ENCODE measurements around the gene RAD51B.
A peak's percentile ranks its signal among the peaks of the same experiment; 100 is the strongest.

RAD51B gene

DNA sequence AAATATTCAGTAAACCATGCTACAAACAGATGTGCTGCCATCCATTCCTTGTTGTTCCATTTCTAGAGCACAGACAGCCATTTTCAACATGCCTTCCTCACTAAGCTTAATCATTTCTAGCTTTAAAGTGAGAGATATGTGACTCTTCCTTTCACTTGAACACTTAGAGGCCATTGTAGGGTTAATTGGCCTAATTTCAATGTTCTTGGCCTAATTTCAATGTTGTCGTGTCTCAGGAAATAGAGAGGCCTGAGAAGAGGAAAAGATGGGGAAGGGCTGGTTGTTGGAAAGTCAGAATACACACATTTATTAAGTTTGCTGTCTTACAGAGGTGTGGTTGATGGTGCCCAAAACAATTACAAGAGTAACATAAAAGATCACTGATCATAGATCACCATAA, 538.2 kb downstream of the RAD51B start:
- no peak overlapping the region for H3K9ac ChIP-seq

DNA sequence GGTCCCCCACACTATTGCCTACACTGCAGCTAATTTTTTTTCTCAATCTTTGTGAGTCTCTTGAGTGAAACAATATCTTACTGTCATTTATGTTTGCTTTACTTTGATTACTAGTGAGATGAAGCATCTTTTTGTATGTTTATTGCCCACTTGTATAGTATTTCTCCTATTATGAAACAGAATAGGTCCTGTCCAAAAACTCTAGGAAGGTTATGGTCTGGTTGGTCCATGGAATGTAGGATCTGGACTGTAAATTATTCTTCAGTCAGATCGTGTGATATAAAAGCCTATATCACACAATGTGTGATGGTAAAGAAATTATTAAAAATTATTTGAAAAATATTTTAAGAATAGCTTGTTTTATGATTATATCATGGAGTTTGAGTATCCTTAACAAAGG, 538.9 kb downstream of the RAD51B start:
- H3K4me1 ChIP-seq, result peaks cover 33 to 56% (median 47%) of the 10 kb centered on the region in 10 experiments
- no peaks in the 10 kb centered on the region for H3K36me3 ChIP-seq
- no peak overlapping the region for H3K4me3 ChIP-seq
- no peak overlapping the region for H3K9ac ChIP-seq
- H3K27ac ChIP-seq, result 0 out of 22 replicates have a peak overlapping the region, but pooled peaks of 1 of the 11 experiments have one; percentile 58
- peak overlapping the region in 5 of 11 experiments; percentile 40 to 71 (median 61); a peak in 9 of 22 replicates for H3K4me2 ChIP-seq
- H3K27me3 ChIP-seq, result no peaks in the 10 kb centered on the region
- H4K20me1 ChIP-seq, result no peaks in the 10 kb centered on the region
- TF ChIP-seq Cebpa-rat (IDR thresholded peaks at IDR 0.05), result no peak
- peaks cover 6 to 42% (median 31%) of the 10 kb centered on the region in 11 experiments; a peak in 20 of 22 replicates for H3K9me3 ChIP-seq (replicated peaks in 1 of 11)

More for the DNA sequence above, 538.2 kb downstream of the RAD51B start:
- H3K27me3 ChIP-seq, result no peaks in the 10 kb centered on the region
- H3K4me3 ChIP-seq, result no peak overlapping the region
- H3K4me2 ChIP-seq, result peak overlapping the region in 1 of 11 experiments; percentile 3; a peak in 1 of 22 replicates
- H3K27ac ChIP-seq, result peak overlapping the region in 1 of 11 experiments; percentile 4; a peak in 2 of 22 replicates
- no peaks in the 10 kb centered on the region for H3K36me3 ChIP-seq
- peaks cover 6 to 42% (median 31%) of the 10 kb centered on the region in 11 experiments; a peak in 20 of 22 replicates for H3K9me3 ChIP-seq (replicated peaks in 1 of 11)
- H3K4me1 ChIP-seq, result peaks cover 25 to 49% (median 41%) of the 10 kb centered on the region in 10 experiments
- TF ChIP-seq Cebpa-rat (IDR thresholded peaks at IDR 0.05), result no peak
- H4K20me1 ChIP-seq, result no peaks in the 10 kb centered on the region

DNA sequence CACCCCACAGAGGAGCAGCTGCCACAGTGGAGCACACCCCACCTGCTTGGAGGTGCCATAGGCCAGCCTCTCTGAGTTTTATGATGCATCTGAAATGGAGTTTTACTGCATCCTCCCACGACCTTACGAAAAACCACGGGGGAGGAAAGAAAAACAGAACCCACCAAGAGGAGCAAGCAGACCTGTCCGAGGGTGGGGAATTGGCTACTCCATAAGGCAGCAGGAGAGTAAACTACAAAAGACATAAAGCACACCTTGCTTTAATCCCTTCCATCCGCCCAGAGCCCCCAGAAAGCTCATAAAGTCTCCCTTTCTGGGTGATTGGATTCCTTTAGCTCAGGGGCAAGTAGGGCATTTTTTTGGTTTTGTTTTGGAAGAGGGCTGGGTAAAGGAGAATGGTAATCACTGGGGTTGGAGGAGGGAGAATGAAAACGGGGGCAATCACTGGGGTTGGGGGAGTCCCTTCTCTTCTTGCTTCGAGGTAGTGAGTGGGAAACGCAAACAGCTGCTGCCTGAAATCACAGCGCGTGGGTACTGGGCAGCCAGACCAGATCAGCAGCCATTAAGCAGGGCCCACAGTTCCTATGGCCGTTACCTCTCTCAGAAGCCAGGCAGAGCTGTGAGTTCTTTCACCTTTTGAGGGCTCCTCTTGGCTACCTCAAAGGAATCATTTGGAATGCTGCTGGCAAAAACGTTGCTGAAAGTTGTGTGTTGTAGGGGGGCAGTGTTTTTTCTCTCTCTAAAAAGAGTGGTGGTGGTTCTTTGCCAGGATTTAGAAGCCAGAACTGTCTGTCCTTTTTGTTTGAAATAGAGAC, 539.6 kb downstream of the RAD51B start:
- H3K4me2 ChIP-seq, result peak overlapping the region; percentile 18 to 71 (median 46)

DNA sequence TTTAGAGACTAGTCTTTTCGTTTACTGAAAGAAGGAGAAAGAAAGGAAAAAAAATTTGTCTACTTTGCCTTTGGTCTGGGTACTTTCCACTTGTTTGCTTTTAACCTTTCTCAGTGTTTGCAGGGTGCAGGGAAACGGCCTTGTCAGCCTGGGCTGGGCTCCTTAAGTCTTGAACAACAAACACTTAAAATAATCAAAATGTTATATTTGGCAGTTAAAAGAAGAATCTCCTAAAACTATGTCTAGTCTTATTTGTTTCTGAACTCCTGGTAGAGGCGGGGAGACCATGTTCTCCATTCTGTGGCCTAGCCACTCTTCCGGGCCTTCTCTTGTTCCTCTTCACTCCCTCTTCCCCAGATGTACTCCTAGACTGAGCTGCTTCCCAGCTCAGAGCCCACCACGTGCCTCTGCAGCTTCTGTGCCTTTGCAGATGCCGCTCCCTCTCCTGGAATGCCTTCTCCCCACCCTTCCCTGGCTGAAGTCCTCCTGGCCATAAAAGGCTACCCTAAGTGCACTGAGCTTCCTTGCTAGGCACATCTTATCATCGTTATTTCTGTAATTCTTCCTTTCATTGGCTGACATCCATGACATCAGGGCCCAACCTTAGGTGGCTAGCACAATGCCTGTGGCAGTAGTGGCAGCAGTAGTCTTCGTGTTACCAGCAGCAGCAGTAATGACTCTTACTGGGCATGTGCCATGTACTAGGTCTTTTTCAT, 540.4 kb downstream of the RAD51B start:
- no peak for TF ChIP-seq Cebpa-rat (IDR thresholded peaks at IDR 0.05)
- peaks cover 42 to 71% (median 59%) of the 10 kb centered on the region in 10 experiments for H3K4me1 ChIP-seq
- peak overlapping the region; percentile 31 to 70 (median 58); a peak in 21 of 22 replicates for H3K27ac ChIP-seq
- H3K9ac ChIP-seq, result peak overlapping the region in 7 of 11 experiments; percentile 5 to 34 (median 13); a peak in 8 of 22 replicates
- peaks cover under 1 to 45% (median 26%) of the 10 kb centered on the region in 11 experiments; a peak in 20 of 22 replicates for H3K9me3 ChIP-seq (replicated peaks in 1 of 11)
- no peaks in the 10 kb centered on the region for H3K36me3 ChIP-seq
- peak overlapping the region; percentile 18 to 71 (median 46) for H3K4me2 ChIP-seq
- H4K20me1 ChIP-seq, result no peaks in the 10 kb centered on the region
- no peaks in the 10 kb centered on the region for H3K27me3 ChIP-seq
- H3K4me3 ChIP-seq, result no peak overlapping the region

More for the DNA sequence above, 539.6 kb downstream of the RAD51B start:
- no peaks in the 10 kb centered on the region for H3K27me3 ChIP-seq
- TF ChIP-seq Cebpa-rat (IDR thresholded peaks at IDR 0.05), result no peak
- peaks cover 34 to 63% (median 52%) of the 10 kb centered on the region in 10 experiments for H3K4me1 ChIP-seq
- no peaks in the 10 kb centered on the region for H4K20me1 ChIP-seq
- H3K4me3 ChIP-seq, result no peak overlapping the region
- H3K27ac ChIP-seq, result peak overlapping the region; percentile 31 to 70 (median 58); a peak in 21 of 22 replicates
- H3K9me3 ChIP-seq (replicated peaks in 1 of 11), result peaks cover 6 to 48% (median 33%) of the 10 kb centered on the region in 11 experiments; a peak in 20 of 22 replicates
- H3K36me3 ChIP-seq, result no peaks in the 10 kb centered on the region
- H3K9ac ChIP-seq, result peak overlapping the region in 4 of 11 experiments; percentile 11 to 25 (median 18); a peak in 5 of 22 replicates

DNA sequence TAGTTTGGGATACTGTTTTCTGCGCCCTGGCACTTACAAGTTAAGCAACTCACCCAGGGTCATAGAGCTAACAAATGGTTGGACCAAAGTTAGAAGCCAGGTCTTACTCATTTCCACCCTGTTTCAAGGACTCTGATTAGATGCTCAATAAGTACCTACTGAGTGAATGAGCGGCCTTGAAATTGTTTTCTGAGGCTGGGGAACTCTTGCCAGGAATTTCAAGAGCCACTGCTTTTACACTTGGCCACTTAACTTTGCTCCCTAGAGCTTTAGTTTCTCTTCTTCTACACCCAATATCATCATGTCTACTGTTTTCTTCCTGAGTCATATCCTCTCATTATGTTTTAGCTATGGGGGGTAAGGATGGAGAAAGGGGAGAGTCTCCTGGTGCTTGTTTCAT, 541.7 kb downstream of the RAD51B start:
- peaks cover 54 to 83% (median 72%) of the 10 kb centered on the region in 10 experiments for H3K4me1 ChIP-seq
- H3K36me3 ChIP-seq, result no peaks in the 10 kb centered on the region
- no peak overlapping the region for H3K9ac ChIP-seq
- no peak overlapping the region for H3K4me3 ChIP-seq
- no peaks in the 10 kb centered on the region for H4K20me1 ChIP-seq
- no peaks in the 10 kb centered on the region for H3K27me3 ChIP-seq
- no peak for TF ChIP-seq Cebpa-rat (IDR thresholded peaks at IDR 0.05)
- peak overlapping the region in 8 of 11 experiments; percentile 5 to 65 (median 54); a peak in 14 of 22 replicates for H3K27ac ChIP-seq
- H3K4me2 ChIP-seq, result peak overlapping the region in 7 of 11 experiments; percentile 20 to 66 (median 39); a peak in 14 of 22 replicates
- H3K9me3 ChIP-seq (replicated peaks in 1 of 11), result peaks cover 0 to 35% (median 13%) of the 10 kb centered on the region in 11 experiments; a peak in 16 of 22 replicates

DNA sequence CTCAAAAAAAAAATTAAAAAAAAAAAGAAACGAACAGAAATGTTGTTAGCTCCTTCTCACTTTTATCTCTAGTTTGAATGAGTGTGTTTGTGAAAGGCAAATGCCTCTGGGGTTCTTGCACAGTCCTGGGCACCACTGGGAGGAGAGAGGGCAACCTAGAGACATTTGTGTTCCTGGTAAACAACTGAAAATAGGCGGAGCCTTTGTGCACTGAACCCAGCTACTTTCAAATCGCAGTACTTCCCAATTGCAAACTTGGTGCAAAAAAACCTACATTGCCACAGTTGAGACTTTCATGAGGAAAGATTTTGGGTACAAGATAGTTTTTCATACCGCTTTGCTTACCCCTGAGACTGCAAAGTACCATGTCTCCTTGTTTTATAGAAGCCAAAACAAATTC, 543.3 kb downstream of the RAD51B start:
- Histone ChIP-seq H3K27ac (peak overlapping the region in 9 of 11 experiments; percentile 34 to 83 (median 54); a peak in 15 of 22 replicates), H3K27me3 (no peaks in the 10 kb centered on the region), H3K4me3 (no peak overlapping the region), H3K4me1 (peaks cover 67 to 96% (median 86%) of the 10 kb centered on the region in 10 experiments), H3K9ac (peak overlapping the region in 1 of 11 experiments; percentile 21; a peak in 1 of 22 replicates), H3K4me2 (peak overlapping the region in 10 of 11 experiments; percentile 28 to 87 (median 72); a peak in 16 of 22 replicates), H3K36me3 (no peaks in the 10 kb centered on the region), H3K9me3 (replicated peaks in 1 of 11) (peaks cover 0 to 21% (median under 1%) of the 10 kb centered on the region in 11 experiments; a peak in 8 of 22 replicates), H4K20me1 (no peaks in the 10 kb centered on the region)
- TF ChIP-seq Cebpa-rat (IDR thresholded peaks at IDR 0.05), result no peak

DNA sequence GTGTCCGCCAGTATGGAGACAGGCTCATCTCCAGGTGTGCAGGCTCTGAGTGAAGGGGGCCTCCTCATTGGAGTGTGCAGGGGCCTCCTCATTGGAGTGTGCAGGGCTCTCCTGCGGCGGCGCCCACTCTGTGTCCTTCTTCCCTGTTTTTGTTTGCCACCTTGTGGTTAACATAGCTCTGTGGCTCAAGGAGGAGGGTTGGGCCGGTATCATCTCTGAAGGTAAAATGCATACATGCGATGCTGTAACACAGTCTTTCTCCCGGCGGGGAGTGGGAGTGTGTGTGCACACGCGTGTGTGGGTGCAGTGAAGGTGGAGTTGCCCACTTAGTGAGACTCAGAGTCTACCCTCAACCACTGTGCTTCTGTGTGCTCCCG, 543.9 kb downstream of the RAD51B start:
- TF ChIP-seq Cebpa-rat (IDR thresholded peaks at IDR 0.05), result no peak
- no peaks in the 10 kb centered on the region for H4K20me1 ChIP-seq
- peaks cover 70 to 98% (median 90%) of the 10 kb centered on the region in 10 experiments for H3K4me1 ChIP-seq
- peak overlapping the region; percentile 28 to 87 (median 70); a peak in 20 of 22 replicates for H3K4me2 ChIP-seq
- H3K27me3 ChIP-seq, result no peaks in the 10 kb centered on the region
- no peak overlapping the region for H3K4me3 ChIP-seq
- H3K36me3 ChIP-seq, result no peaks in the 10 kb centered on the region
- peaks cover 0 to 20% (median 0%) of the 10 kb centered on the region in 11 experiments; a peak in 7 of 22 replicates for H3K9me3 ChIP-seq (replicated peaks in 1 of 11)
- peak overlapping the region in 3 of 11 experiments; percentile 1 to 27 (median 13); a peak in 4 of 22 replicates for H3K9ac ChIP-seq
- H3K27ac ChIP-seq, result peak overlapping the region; percentile 73 to 86 (median 81)
